ENCODE results near the gene SLC39A11. TPM values are rescaled to one million over a fixed set of nuclear protein-coding genes. Genes with fewer than 3 reads are reported as not detected.
A peak's percentile ranks its signal among the peaks of the same experiment; 100 is the strongest.

SLC39A11 gene
- total and polyA plus RNA-seq, 3 donors from 2014 or later, result 11.4 to 18.6 (median 18.0) TPM

DNA sequence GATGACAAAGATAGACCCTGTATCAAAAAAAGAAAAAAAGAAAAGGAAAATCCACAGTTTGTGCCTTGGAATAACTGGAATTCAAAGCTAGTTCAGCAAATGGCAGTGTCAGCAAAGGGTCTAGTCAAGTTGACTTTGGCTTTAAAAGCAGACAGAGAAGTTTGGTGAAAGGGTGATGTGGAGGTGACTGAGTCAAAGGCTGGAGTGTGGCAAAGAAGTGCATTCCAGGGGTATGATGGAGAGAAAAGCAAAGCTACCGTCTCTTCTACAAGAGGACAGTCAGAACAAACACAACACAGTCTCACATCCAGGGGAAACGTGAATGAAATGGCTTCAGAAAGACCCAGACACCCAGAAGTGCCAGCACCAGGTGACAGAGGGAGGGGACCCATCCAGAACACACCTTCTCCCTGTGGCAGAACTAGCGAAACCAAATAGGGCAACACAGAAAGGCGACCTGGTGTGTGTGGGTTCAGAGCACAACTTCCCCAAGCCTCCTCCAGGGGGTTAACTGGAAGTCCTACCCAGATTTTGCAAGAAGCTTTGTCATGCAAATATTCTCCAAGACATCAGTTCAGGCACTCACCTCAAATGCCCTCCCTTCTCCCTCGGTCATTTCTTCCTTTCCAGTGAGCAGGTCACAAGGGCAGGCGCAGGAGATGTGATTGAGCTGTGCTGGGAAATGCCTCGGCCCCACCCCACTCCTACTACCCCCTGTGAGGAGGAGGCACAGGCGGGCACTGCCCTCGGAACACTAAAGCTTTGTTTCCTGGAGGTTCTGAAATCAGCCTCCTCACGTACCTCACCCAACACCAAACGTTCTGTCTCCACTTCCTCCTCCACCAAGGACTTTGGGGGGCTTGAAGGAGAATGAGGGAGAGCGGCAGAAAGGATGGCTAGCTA lies 489.7 kb downstream of the SLC39A11 start:
- peak; percentile 88 for DNase-seq
- Histone ChIP-seq H3K27me3 (no peaks in the 10 kb centered on the region), H3K9me3 (no peaks in the 10 kb centered on the region), H3K4me3 (no peak overlapping the region), H3K4me1 (peaks cover 12% of the 10 kb centered on the region), H3K27ac (peak overlapping the region; percentile 47 to 70), H3K36me3 (ENCODE audit: low read depth, missing control alignments) (no peaks in the 10 kb centered on the region)
- WGBS, 2 donors, result 46 to 48% methylated on average over 12 of the region's 12 CpGs
- TF ChIP-seq POLR2A (IDR thresholded peaks at IDR 0.05) (no peak), CTCF (IDR thresholded peaks at IDR 0.05) (no peak)
- intact Hi-C loops (cut with DNase I; ENCODE audit: low total_unique reads), result no loop called here

DNA sequence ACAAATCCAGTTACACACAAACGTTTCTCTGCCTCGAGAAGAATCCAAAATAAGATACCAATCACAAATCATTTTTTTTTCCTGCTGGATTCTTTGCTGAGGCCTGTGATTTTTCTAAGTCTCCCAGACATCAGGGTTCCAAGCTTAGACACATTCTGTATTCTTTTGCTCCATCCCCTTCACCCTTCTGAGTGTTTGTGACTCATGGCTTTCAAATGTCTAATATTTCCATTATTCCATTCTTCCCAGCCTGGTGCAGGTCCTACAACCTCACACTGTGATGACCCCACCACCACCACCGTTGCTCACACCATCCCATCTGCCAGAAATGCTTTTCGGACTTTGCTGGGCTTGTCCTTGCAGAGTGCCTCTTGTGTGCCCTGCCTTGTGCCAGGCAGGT lies 491.6 kb downstream of the SLC39A11 start:
- WGBS, 2 donors, result 65% methylated on average over 4 of the region's 4 CpGs
- Histone ChIP-seq H3K27ac (no peak overlapping the region), H3K4me1 (peaks cover 12% of the 10 kb centered on the region), H3K4me3 (no peak overlapping the region), H3K9me3 (no peaks in the 10 kb centered on the region), H3K36me3 (ENCODE audit: low read depth, missing control alignments) (no peaks in the 10 kb centered on the region), H3K27me3 (no peaks in the 10 kb centered on the region)
- TF ChIP-seq CTCF (IDR thresholded peaks at IDR 0.05), result no peak
- TF ChIP-seq POLR2A (IDR thresholded peaks at IDR 0.05), result no peak
- DNase-seq, result no peak
- intact Hi-C loops (cut with DNase I; ENCODE audit: low total_unique reads), result no loop called here

DNA sequence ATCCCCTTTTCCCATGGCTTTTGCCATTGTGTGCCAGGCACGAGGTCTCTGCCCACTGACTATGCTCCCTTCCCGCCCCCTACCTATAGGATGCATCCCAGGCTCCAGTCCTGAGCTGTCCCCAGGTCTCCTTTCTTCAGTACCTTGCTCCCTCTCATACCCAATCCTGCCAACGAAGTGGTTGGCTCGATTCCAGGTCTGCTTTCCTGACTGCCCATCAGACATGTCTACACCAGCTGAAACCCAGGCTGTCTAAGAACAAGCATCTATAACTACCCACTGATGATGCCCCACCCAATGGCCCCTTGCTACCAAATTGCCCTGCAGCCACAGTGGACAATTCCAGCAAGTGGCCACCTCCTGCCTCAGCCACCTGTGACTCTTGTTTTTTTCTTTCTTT lies 492.6 kb downstream of the SLC39A11 start:
- Histone ChIP-seq H3K36me3 (ENCODE audit: low read depth, missing control alignments) (no peaks in the 10 kb centered on the region), H3K9me3 (no peaks in the 10 kb centered on the region), H3K4me1 (peaks cover 12% of the 10 kb centered on the region), H3K27ac (no peak overlapping the region), H3K27me3 (no peaks in the 10 kb centered on the region), H3K4me3 (no peak overlapping the region)
- intact Hi-C loops (cut with DNase I; ENCODE audit: low total_unique reads), result no loop called here
- 67 to 83% methylated on average over 4 of the region's 4 CpGs for WGBS, 2 donors
- no peak for DNase-seq
- TF ChIP-seq CTCF (IDR thresholded peaks at IDR 0.05) (no peak), POLR2A (IDR thresholded peaks at IDR 0.05) (no peak)

DNA sequence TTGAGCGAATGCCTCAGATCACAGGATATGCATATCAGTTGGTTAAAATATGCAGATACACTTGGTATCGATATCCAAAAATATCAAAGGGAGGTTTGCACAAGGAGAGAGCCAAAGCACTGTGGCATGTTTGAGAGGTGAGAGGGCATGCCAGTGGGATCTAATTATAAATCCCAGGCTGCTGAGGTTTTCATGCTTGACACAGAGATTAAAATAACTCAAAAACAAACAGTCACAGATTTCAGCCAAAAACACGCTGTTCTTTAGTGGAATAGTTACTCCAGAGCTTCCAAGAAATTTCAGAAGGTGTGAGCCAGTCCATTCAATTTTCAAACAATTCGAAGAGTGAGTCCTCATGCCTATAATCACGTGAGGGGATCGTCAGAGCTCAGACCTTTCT lies 493.8 kb downstream of the SLC39A11 start:
- intact Hi-C loops (cut with DNase I; ENCODE audit: low total_unique reads), result no loop called here
- no peaks in the 10 kb centered on the region for H3K27me3 ChIP-seq
- no peak for DNase-seq
- no peak for TF ChIP-seq CTCF (IDR thresholded peaks at IDR 0.05)
- TF ChIP-seq POLR2A (IDR thresholded peaks at IDR 0.05), result no peak
- no peak overlapping the region for H3K4me3 ChIP-seq
- no peak overlapping the region for H3K27ac ChIP-seq
- WGBS, 2 donors, result 54 to 62% methylated on average over 6 of the region's 6 CpGs
- no peaks in the 10 kb centered on the region for H3K9me3 ChIP-seq
- peaks cover 9% of the 10 kb centered on the region for H3K4me1 ChIP-seq
- no peaks in the 10 kb centered on the region for H3K36me3 ChIP-seq (ENCODE audit: low read depth, missing control alignments)

All from testis (tissue), 3 donors.